Measurements from ENCODE around the gene TMA16.

GRCh38 chr4:163568843-163569242, 74.4 kb downstream of the TMA16 start:
- TF ChIP-seq, protein P1, sequence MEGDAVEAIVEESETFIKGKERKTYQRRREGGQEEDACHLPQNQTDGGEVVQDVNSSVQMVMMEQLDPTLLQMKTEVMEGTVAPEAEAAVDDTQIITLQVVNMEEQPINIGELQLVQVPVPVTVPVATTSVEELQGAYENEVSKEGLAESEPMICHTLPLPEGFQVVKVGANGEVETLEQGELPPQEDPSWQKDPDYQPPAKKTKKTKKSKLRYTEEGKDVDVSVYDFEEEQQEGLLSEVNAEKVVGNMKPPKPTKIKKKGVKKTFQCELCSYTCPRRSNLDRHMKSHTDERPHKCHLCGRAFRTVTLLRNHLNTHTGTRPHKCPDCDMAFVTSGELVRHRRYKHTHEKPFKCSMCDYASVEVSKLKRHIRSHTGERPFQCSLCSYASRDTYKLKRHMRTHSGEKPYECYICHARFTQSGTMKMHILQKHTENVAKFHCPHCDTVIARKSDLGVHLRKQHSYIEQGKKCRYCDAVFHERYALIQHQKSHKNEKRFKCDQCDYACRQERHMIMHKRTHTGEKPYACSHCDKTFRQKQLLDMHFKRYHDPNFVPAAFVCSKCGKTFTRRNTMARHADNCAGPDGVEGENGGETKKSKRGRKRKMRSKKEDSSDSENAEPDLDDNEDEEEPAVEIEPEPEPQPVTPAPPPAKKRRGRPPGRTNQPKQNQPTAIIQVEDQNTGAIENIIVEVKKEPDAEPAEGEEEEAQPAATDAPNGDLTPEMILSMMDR (IDR thresholded peaks at IDR 0.05), result no peak
- TF ChIP-seq POLR2A (IDR thresholded peaks at IDR 0.05), result no peak
